B cell (primary cell): ENCODE data around the gene RFX8. TPM values are rescaled to one million over a fixed set of nuclear protein-coding genes. Genes with fewer than 3 reads are reported as not detected.
A peak's percentile ranks its signal among the peaks of the same experiment; 100 is the strongest.

ENCODE experiments used
- ATAC-seq: fragments of 200-7000 bp; cut with Tn5 transposase; one replicate; pipeline ENCODE4 v1.10.0; 2021; ENCODE audit warnings: low read depth, mild to moderate bottlenecking, moderate number of reproducible peaks, moderate library complexity
- CTCF ChIA-PET: fragments of 350-600 bp; sonication (Branson Sonifier 250); formaldehyde crosslinking; loops from one replicate; lab custom pipeline; 2021; ENCODE audit warnings: antibody characterized with exemption, inconsistent platforms; lab: Charles Lee
- POLR2A ChIA-PET: fragments of 350-600 bp; sonication (Branson Sonifier 250); formaldehyde crosslinking; loops from one replicate; lab custom pipeline; 2021; ENCODE audit warnings: antibody characterized with exemption; lab: Charles Lee
- DNase-seq: peaks from one replicate; pipeline ENCODE4 v3.0.0; 2013
- H2AFZ ChIP-seq: 2 replicates; pipeline ENCODE4 v1.6.1; 2012; ENCODE audit warnings: mild to moderate bottlenecking, low read depth, low read length; ENCODE audit not compliant: insufficient read depth, poor library complexity, severe bottlenecking
- H3K27ac ChIP-seq, 2 donors: 1 replicate in 1 of 2; 2 replicates in 1 of 2; pipeline ENCODE4 v1.5.1; 2012 to 2013; ENCODE audit warnings: low read length in 2 of 2, mild to moderate bottlenecking in 2 of 2, moderate library complexity in 1 of 2
- H3K27me3 ChIP-seq, 4 experiments: fragments of 200-600 bp in 1 of 4; sonication (generic) in 1 of 4; replicated peaks in 1 of 4; 1 replicate in 2 of 4; 2 replicates in 2 of 4; pipeline versions ENCODE4 v1.6.1 to v1.7.0; 2013 to 2016; ENCODE audit warnings: low read length in 3 of 4, mild to moderate bottlenecking in 2 of 4, mixed read lengths in 1 of 4, moderate library complexity in 1 of 4; ENCODE audit not compliant: insufficient read depth in 4 of 4, control insufficient read depth in 3 of 4; ENCODE audit errors: control extremely low read depth in 1 of 4
- H3K36me3 ChIP-seq, 2 experiments: replicated peaks in 1 of 2; 1 replicate in 1 of 2; 2 replicates in 1 of 2; pipeline versions ENCODE4 v1.6.1 to v1.7.1; 2013; ENCODE audit warnings: low read length in 1 of 2; ENCODE audit not compliant: insufficient read depth in 2 of 2, control insufficient read depth in 1 of 2; ENCODE audit errors: control extremely low read depth in 1 of 2, extremely low read depth in 1 of 2
- H3K4me1 ChIP-seq, 2 donors: fragments of 200-600 bp in 1 of 2; sonication (generic) in 1 of 2; 1 replicate in 1 of 2; 2 replicates in 1 of 2; pipeline versions ENCODE4 v1.5.1 to v1.6.1; 2013 to 2017; ENCODE audit warnings: low read length in 2 of 2; ENCODE audit not compliant: control insufficient read depth in 2 of 2, insufficient read depth in 2 of 2
- H3K4me2 ChIP-seq: replicated peaks from 2 replicates; pipeline ENCODE3; 2012; ENCODE audit warnings: mild to moderate bottlenecking, low read depth, low read length; ENCODE audit not compliant: poor library complexity, severe bottlenecking
- H3K4me3 ChIP-seq, 5 experiments: fragments of 200-600 bp in 1 of 5; sonication (generic) in 1 of 5; 1 replicate in 3 of 5; 2 replicates in 2 of 5; pipeline versions ENCODE4 v1.5.1 to v1.7.0; 2011 to 2016; ENCODE audit warnings: low read length in 4 of 5, mild to moderate bottlenecking in 4 of 5, low read depth in 2 of 5, control low read depth in 1 of 5, moderate library complexity in 1 of 5; ENCODE audit not compliant: insufficient read depth in 1 of 5; ENCODE audit errors: control extremely low read depth in 1 of 5, extremely low read depth in 1 of 5
- H3K79me2 ChIP-seq: fragments of 200-600 bp; sonication (generic); one replicate; pipeline ENCODE4 v1.6.0; 2016; ENCODE audit warnings: low read length; ENCODE audit not compliant: control insufficient read depth, insufficient read depth
- H3K9ac ChIP-seq: fragments of 200-600 bp; sonication (generic); 2 replicates; pipeline ENCODE4 v1.6.1; 2017; ENCODE audit warnings: mild to moderate bottlenecking, low read length, moderate library complexity
- H3K9me3 ChIP-seq, 3 donors: one replicate each; pipeline versions ENCODE4 v1.6.1 to v1.7.1; 2013; ENCODE audit warnings: low read length in 2 of 3; ENCODE audit not compliant: control insufficient read depth in 2 of 3, insufficient read depth in 1 of 3; ENCODE audit errors: control extremely low read depth in 1 of 3
- H4K20me1 ChIP-seq: 2 replicates; pipeline ENCODE4 v1.6.0; 2012; ENCODE audit warnings: mild to moderate bottlenecking, low read length; ENCODE audit not compliant: insufficient read depth, control insufficient read depth, poor library complexity, severe bottlenecking
- H3K27ac Mint-ChIP-seq: one replicate; pipeline ENCODE4 v1.8.0; 2021; ENCODE audit warnings: mixed read lengths
- H3K27me3 Mint-ChIP-seq: one replicate; pipeline ENCODE4 v1.8.0; 2021; ENCODE audit warnings: mixed read lengths
- H3K4me1 Mint-ChIP-seq: one replicate; pipeline ENCODE4 v1.8.0; 2021; ENCODE audit warnings: mixed read lengths
- H3K4me3 Mint-ChIP-seq: one replicate; pipeline ENCODE4 v1.8.0; 2021; ENCODE audit warnings: mixed read lengths
- H3K9me3 Mint-ChIP-seq: one replicate; pipeline ENCODE4 v1.8.0; 2022; ENCODE audit warnings: mixed read lengths; ENCODE audit not compliant: insufficient read depth
- CTCF ChIP-seq: fragments of 200-600 bp; IDR thresholded peaks from one replicate; pipeline ENCODE4 v1.8.0; 2022; ENCODE audit warnings: antibody characterized with exemption, mild to moderate bottlenecking
- EZH2 ChIP-seq: IDR thresholded peaks from 2 replicates; pipeline ENCODE4 v1.6.1; 2012; ENCODE audit warnings: borderline replicate concordance, low read depth, mild to moderate bottlenecking, moderate library complexity, low read length; ENCODE audit not compliant: insufficient read depth, poor library complexity, severe bottlenecking
- WGBS: methylation state at CpG from one replicate; pipeline ENCODE4 v1.1.5; 2013; ENCODE audit warnings: missing lambda C conversion rate; ENCODE audit not compliant: insufficient coverage; 5-methylcytosine and 5-hydroxymethylcytosine counted together
- intact Hi-C: fragments of 100-400 bp; cut with micrococcal nuclease; formaldehyde crosslinking; loops from one replicate; pipeline ENCODE4 v1.10.0; 2022
- polyA minus RNA-seq: library from RNA; depleted of rRNA, polyadenylated mRNA; stranded (reverse); fragments of >200 nt; gene quantifications from 2 replicates; pipeline ENCODE4 v1.2.3, GENCODE V29; 2012
- polyA plus RNA-seq: library from polyadenylated mRNA; depleted of rRNA; stranded (reverse); fragments of >200 nt; gene quantifications from 2 replicates; pipeline ENCODE4 v1.2.3, GENCODE V29; 2012
- total RNA-seq, 2 donors: library from RNA; stranded (reverse); fragments of 120-200 nt in 1 of 2; gene quantifications; 1 replicate in 1 of 2; 2 replicates in 1 of 2; pipeline versions ENCODE4 v1.2.3 to v1.2.4, GENCODE V29; 2013 to 2022

RFX8 gene
- total RNA-seq = not detected in 2 replicates
- 0.09 TPM for total RNA-seq (2013)
- polyA plus RNA-seq = 0.12 TPM in 1 of 2 replicates, not detected in the other
- not detected in 2 replicates for polyA minus RNA-seq

- 4% methylated on average over 17 of the region's 20 CpGs for WGBS
- H3K27ac ChIP-seq = no peak within 1 kb of the TSS
- no peaks in the 10 kb centered on the region for H3K36me3 ChIP-seq
- no peaks in the 10 kb centered on the region for H3K79me2 ChIP-seq
- CTCF ChIA-PET = interaction anchor here (0.9 kb wide), 1 partner anchor 348 kb away, joined by 3 read pairs; no protein-coding TSS in a partner anchor
- peak within 1 kb of the TSS; percentile 1 to 56 (median 48) for H3K4me3 ChIP-seq
- peaks cover 0 to 46% (median 21%) of the 10 kb centered on the region in 4 experiments for H3K27me3 ChIP-seq
- H3K27ac Mint-ChIP-seq = peak within 1 kb of the TSS; percentile 41
- H3K4me1 ChIP-seq = peaks cover 14 to 19% of the 10 kb centered on the region in 2 donors
- H3K9me3 Mint-ChIP-seq = no peaks in the 10 kb centered on the region
- no peak for TF ChIP-seq CTCF
- no peak for TF ChIP-seq EZH2
- intact Hi-C loops = no loop called here
- ATAC-seq (peak; percentile 31), DNase-seq (peak; percentile 32)
- H3K4me1 Mint-ChIP-seq = peaks cover 12% of the 10 kb centered on the region
- peak within 1 kb of the TSS; percentile 94 for H3K4me2 ChIP-seq
- H3K9ac ChIP-seq = peak within 1 kb of the TSS; percentile 60
- no peaks in the 10 kb centered on the region for H4K20me1 ChIP-seq
- POLR2A ChIA-PET = interaction anchor here (0.6 to 0.7 kb wide), 2 partner anchors 17 to 68 kb away, joined by 6 to 9 read pairs; no protein-coding TSS in a partner anchor
- H2AFZ ChIP-seq = peak within 1 kb of the TSS; percentile 77
- peak within 1 kb of the TSS; percentile 82 for H3K4me3 Mint-ChIP-seq
- peaks cover 0 to 7% (median 0%) of the 10 kb centered on the region in 3 donors for H3K9me3 ChIP-seq
- H3K27me3 Mint-ChIP-seq = peaks cover 52% of the 10 kb centered on the region
These were observed at the start of gene RFX8 for GRCh38 chr2:101474731-101475384. TSS of gene RFX8 (minus strand) at chr2:101475112. CDS start at chr2:101466848, 8,264 bp downstream.

DNA sequence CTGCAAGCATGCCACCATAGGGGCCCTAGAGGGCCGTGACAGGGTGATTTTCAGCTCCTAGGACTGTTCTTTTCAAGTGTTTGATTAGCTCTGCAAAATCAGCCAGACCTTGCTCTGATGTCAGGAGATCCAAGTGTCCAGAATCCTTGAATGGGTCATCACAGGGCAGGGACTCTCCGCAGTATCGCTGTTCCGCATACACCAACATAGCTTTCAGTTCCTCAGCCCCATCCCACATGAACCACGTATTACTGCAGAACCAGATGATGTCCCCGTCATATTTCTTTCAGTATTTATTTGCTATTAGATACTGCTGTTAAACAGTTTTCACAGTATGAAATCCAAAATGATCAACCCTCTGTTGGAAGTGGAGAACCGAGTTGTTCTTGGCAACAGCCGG, 46.6 kb upstream of the RFX8 start:
- H3K4me1 ChIP-seq = peaks cover 3 to 18% of the 10 kb centered on the region in 2 donors
- H3K79me2 ChIP-seq = no peaks in the 10 kb centered on the region
- ChIA-PET POLR2A (interaction anchor here (1.2 kb wide), 1 partner anchor 11 kb away, joined by 4 read pairs; no protein-coding TSS in a partner anchor), CTCF (interaction anchor here (0.6 kb wide), 1 partner anchor 170 kb away, joined by 3 read pairs; no protein-coding TSS in a partner anchor)
- Mint-ChIP-seq H3K4me3 (no peak overlapping the region), H3K9me3 (peaks cover 4% of the 10 kb centered on the region), H3K27me3 (peaks cover 27% of the 10 kb centered on the region), H3K4me1 (peaks cover 21% of the 10 kb centered on the region), H3K27ac (no peak overlapping the region)
- intact Hi-C loops = no loop called here
- no peak overlapping the region for H3K27ac ChIP-seq
- ATAC-seq (no peak), DNase-seq (no peak)
- 84% methylated on average over 6 of the region's 8 CpGs for WGBS
- no peak overlapping the region for H3K4me3 ChIP-seq
- no peaks in the 10 kb centered on the region for H3K36me3 ChIP-seq
- H2AFZ ChIP-seq = no peak overlapping the region
- peaks cover 0 to 6% (median 2%) of the 10 kb centered on the region in 4 experiments for H3K27me3 ChIP-seq
- no peaks in the 10 kb centered on the region for H4K20me1 ChIP-seq
- TF ChIP-seq EZH2 = no peak
- TF ChIP-seq CTCF = no peak
- H3K4me2 ChIP-seq = no peak overlapping the region
- no peak overlapping the region for H3K9ac ChIP-seq
- H3K9me3 ChIP-seq = peaks cover 0 to 8% (median 3%) of the 10 kb centered on the region in 3 donors
